ENCODE data around the gene IL10RB.

- TF ChIP-seq ZNF274 (IDR thresholded peaks at IDR 0.05; ENCODE audit: borderline replicate concordance, extremely low read depth, low read length) (no peak), CTCF (IDR thresholded peaks at IDR 0.05; ENCODE audit: control extremely low read depth in 1 of 3, insufficient read depth in 1 of 3, low read depth in 1 of 3, low read length in 3 of 3) (no peak), YY1 (IDR thresholded peaks at IDR 0.05; ENCODE audit: low read depth, low read length) (no peak), FOSL1 (IDR thresholded peaks at IDR 0.05; ENCODE audit: insufficient read depth, low read depth, low read length) (no peak), TBP (IDR thresholded peaks at IDR 0.05; ENCODE audit: low read depth, low read length) (no peak)
These were observed 6.7 kb upstream of the IL10RB start for GRCh38 chr21:33259428-33259827.

Measured in H1 (cell line).